GM12801 (cell line): ENCODE data around the gene DOCK9.

Source experiments
- TF ChIP-seq, protein P1 (sequence below): IDR thresholded peaks from one replicate; pipeline ENCODE4 v1.5.1; 2011; ENCODE audit warnings: control low read depth; ENCODE audit not compliant: insufficient read length; ENCODE audit errors: extremely low read depth

The DOCK9 gene

DNA sequence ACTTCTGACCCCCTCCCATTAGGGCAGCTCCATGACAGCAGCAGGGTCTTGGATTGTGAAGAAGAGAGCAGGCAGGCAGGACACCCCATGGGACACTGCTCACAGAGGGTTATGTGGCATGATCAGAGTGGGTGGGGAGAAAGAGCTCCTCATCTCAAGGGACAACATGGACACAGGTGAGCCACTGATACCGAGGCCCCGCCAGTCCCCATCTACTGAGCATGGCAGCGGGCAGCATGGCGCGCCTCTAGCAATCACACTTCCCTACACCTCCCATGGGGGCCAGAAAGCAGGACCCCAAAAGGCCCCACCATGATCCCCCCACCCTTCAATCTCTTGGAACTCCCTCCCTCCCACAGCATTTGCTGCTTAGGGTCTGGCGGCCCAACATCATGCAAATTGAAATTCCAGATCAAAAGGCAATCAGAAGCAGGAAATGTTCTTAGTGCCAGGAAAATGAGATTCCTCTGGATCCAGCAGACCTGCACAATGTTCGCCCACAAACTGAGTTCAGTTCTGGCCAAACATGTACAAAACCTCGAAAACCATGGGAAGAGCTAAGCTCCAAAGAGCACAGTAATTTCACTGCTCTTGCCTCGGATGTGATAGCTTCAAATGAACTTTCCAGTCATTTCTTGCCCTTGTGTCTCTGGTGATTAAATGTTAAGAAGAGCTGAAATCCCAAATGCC, 14.8 kb downstream of the DOCK9 start:
- TF ChIP-seq, protein P1, sequence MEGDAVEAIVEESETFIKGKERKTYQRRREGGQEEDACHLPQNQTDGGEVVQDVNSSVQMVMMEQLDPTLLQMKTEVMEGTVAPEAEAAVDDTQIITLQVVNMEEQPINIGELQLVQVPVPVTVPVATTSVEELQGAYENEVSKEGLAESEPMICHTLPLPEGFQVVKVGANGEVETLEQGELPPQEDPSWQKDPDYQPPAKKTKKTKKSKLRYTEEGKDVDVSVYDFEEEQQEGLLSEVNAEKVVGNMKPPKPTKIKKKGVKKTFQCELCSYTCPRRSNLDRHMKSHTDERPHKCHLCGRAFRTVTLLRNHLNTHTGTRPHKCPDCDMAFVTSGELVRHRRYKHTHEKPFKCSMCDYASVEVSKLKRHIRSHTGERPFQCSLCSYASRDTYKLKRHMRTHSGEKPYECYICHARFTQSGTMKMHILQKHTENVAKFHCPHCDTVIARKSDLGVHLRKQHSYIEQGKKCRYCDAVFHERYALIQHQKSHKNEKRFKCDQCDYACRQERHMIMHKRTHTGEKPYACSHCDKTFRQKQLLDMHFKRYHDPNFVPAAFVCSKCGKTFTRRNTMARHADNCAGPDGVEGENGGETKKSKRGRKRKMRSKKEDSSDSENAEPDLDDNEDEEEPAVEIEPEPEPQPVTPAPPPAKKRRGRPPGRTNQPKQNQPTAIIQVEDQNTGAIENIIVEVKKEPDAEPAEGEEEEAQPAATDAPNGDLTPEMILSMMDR, result no peak

DNA sequence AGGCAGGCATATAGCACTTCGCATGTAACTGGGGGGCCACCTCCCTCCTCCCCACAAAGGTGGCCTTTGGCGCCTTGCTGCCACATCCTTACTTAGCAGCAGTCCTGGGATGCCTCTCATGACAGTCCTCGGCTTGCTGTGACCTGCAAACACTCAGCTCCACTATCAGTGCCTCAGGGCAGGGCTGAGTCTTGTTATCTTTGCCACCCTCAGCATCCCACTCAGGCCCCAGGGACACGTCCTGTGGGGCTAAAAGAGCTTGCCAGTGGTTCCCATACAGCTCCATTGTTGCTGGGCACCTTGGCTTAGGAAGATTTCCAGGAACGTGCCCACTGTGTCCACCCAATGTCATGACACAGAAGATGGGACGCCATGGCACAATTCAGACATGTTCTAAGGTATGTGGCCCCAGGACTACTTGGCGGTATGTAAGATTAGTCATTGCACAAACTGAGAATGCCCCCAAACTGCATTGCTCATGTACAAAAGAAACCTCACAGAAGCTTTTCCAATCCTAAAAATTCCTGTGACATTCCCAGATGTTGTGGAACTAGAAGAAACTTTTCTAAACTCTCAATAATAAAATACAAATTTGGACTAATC, 16.3 kb downstream of the DOCK9 start:
- TF ChIP-seq, protein P1, result no peak

DNA sequence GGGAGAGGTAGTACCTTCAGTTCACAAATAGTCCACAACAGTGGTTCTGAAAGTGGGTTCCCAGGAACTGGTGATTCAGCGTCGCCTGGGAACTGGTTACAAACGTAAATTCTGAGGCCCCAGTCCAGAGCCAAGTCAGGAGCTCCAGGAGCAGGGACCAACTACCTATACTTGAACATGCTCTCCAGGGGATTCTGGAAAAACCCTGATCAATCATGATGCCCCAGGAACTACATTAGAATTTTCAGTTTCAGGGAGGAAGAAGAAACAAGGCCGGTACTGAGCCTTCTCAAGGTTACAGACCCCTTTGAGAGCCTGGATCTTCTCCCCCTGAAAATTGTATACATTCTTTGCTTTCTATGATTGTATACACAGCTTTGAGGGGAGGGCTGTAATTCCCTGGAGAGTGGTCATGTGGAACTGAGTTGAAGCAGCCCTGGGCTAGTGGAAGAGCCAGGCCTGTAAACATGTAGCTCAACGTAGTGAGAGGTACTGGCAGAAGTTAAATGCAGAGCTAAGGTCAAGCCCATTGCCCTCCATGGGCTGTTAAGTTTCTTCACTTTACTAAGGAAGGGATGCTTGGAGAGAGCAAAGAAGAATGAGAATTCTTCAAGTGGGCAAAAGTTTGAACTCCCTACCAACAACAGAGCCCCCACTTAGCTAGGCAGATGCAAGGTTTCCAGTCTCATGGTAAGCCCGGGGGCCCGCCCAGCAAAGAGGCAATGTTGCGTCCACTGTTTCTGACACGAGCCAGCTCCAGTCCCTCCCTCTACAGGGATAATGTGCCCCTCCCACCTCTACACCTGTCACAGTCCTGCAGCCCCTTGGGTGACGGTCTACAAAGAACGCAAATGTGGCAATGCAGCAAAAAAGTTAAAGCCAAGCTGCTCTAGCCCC, 17.0 kb downstream of the DOCK9 start:
- TF ChIP-seq, protein P1, result no peak

DNA sequence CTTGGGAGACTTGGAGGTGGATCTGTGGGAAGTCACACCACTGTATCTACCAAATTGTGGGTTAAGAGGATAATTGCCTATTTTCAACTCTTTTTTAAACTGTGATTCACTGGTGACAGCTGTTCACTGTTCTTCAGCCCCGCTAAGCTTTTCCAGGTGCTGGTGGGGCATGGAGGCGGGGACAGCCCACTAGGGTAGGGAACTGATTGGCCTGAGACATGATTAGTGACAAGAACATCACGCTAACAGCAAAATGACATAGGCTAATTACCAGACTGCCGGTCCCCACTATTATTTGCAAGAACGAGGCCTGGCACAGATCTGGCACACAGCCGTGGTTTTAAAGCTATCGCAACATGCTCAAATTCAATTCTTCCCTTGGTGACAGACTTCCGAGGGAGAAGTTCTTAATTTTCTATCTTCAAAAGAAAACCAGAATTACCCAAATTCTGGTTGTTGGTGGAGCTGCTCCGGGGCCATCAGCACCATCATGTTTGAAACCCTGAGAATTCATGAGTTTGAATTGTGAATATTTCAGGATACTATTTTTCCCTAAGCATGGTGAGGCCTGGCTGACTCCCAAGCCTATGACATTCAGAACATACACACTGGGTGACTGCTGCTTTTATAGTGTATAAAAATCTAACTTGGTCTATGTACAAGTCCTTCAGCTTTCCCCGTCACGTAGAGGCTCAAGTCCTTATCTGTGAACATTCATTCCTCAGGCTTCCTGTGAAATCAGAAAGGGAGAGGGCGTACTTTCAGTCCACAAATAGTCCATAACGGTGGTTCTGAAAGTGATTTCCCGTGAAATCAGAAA, 17.9 kb downstream of the DOCK9 start:
- TF ChIP-seq, protein P1, result no peak

DNA sequence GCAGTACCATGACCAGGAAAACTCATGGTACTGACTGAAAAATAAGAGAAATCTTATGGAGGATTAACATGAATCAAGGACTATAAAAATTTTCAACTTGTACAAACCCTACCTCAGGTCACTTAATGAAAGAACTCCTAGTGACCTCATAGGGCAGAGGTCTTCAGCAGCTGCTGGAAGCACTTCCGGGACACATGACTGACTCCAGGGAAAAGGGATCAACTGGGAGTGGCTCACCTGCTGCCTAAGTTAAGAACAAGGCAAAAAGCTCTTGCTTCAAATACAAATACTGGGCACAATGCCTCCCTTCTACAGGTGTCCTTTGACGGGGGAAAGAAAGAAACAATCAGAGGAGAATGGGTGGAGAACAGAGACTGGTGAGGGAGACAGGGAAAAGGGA, 18.6 kb downstream of the DOCK9 start:
- TF ChIP-seq, protein P1, result no peak

DNA sequence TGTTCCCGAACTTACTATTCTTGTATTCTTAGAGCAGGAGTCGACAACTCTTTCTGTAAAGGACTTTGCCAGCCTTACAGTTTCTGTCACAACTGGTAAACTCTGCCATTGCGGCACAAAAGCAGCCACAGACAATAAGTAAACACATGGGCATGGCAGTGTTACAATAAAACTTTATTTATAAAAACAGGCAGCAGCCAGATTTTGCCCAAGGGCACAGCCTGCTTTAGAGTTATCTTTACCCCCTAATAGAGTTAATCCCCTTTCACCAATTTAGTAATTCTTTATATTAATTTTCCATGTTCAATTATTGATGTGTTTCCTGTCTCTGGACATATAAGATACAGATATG, 19.4 kb downstream of the DOCK9 start:
- TF ChIP-seq, protein P1, result no peak
